Fibroblast of lung (primary cell): Measurements from ENCODE around the gene UNC13D. TPM values are rescaled to one million over a fixed set of nuclear protein-coding genes. Genes with fewer than 3 reads are reported as not detected.

ENCODE experiments used
- DNase-seq, 2 donors: peaks; one replicate each; pipeline versions ENCODE4 v3.0.0 to v3.0.0-alpha.2; 2010; ENCODE audit warnings: low read depth in 2 of 2
- H2AFZ ChIP-seq: 2 replicates; pipeline ENCODE4 v1.5.1; 2012; ENCODE audit warnings: low read length, control low read depth, inconsistent platforms
- H3K27ac ChIP-seq: 2 replicates; pipeline ENCODE4 v1.5.1; 2011; ENCODE audit warnings: low read length, control low read depth; ENCODE audit not compliant: insufficient read depth
- H3K27me3 ChIP-seq: 2 replicates; pipeline ENCODE4 v1.5.1; 2011; ENCODE audit warnings: mild to moderate bottlenecking, low read length; ENCODE audit not compliant: control insufficient read depth, insufficient read depth
- H3K36me3 ChIP-seq: 2 replicates; pipeline ENCODE4 v1.5.1; 2011; ENCODE audit warnings: low read length; ENCODE audit not compliant: control insufficient read depth, insufficient read depth
- H3K4me1 ChIP-seq: 2 replicates; pipeline ENCODE4 v1.5.1; 2011; ENCODE audit warnings: low read length; ENCODE audit not compliant: control insufficient read depth, insufficient read depth; ENCODE audit errors: extremely low read depth
- H3K4me2 ChIP-seq: 2 replicates; pipeline ENCODE4 v1.5.1; 2011; ENCODE audit warnings: low read length, control low read depth; ENCODE audit not compliant: insufficient read depth; ENCODE audit errors: extremely low read depth
- H3K4me3 ChIP-seq, 4 experiments: fragments of 200-600 bp in 1 of 4; sonication (generic) in 1 of 4; replicated peaks in 1 of 4; 2 replicates each; pipeline ENCODE4 v1.5.1; 2011 to 2016; ENCODE audit warnings: low read length in 4 of 4, low read depth in 3 of 4, mild to moderate bottlenecking in 3 of 4, control low read depth in 2 of 4, inconsistent platforms in 1 of 4, mixed read lengths in 1 of 4; ENCODE audit not compliant: insufficient read depth in 1 of 4; ENCODE audit errors: control extremely low read depth in 1 of 4
- H3K79me2 ChIP-seq: 2 replicates; pipeline ENCODE4 v1.5.1; 2012; ENCODE audit warnings: mild to moderate bottlenecking, low read length, inconsistent platforms; ENCODE audit not compliant: control insufficient read depth, insufficient read depth
- H3K9ac ChIP-seq: 2 replicates; pipeline ENCODE4 v1.5.1; 2011; ENCODE audit warnings: mild to moderate bottlenecking, low read length, control low read depth; ENCODE audit not compliant: insufficient read depth
- H3K9me3 ChIP-seq: 2 replicates; pipeline ENCODE4 v1.5.1; 2012; ENCODE audit warnings: low read depth, low read length; ENCODE audit not compliant: control insufficient read depth, insufficient read depth
- H4K20me1 ChIP-seq: 2 replicates; pipeline ENCODE4 v1.5.1; 2011; ENCODE audit warnings: low read length; ENCODE audit not compliant: control insufficient read depth, insufficient read depth; ENCODE audit errors: extremely low read depth
- EZH2 ChIP-seq: IDR thresholded peaks from 2 replicates; pipeline ENCODE4 v1.5.1; 2012; ENCODE audit warnings: low read length, control low read depth, mild to moderate bottlenecking; ENCODE audit errors: missing control alignments
- polyA plus RNA-seq, 2 donors: library from polyadenylated mRNA; depleted of rRNA in 1 of 2; stranded (reverse) in 1 of 2; unstranded in 1 of 2; fragments of >200 nt; gene quantifications; 2 replicates each; pipeline ENCODE4 v1.2.1, GENCODE V29; 2011 to 2012; ENCODE audit warnings: missing spikeins in 1 of 2
- total RNA-seq: library from RNA; depleted of rRNA; stranded (reverse); fragments of >200 nt; gene quantifications from 2 replicates; pipeline ENCODE4 v1.2.1, GENCODE V29; 2014
- TF ChIP-seq, protein P1 (sequence below), 2 donors: IDR thresholded peaks in 1 of 2; conservative IDR thresholded peaks in 1 of 2; 1 replicate in 1 of 2; 2 replicates in 1 of 2; pipeline ENCODE4 v1.5.1; 2011 to 2012; ENCODE audit warnings: low read length in 2 of 2, control low read depth in 1 of 2, inconsistent platforms in 1 of 2, low read depth in 1 of 2, mild to moderate bottlenecking in 1 of 2

The UNC13D gene
- total and polyA plus RNA-seq, 2 donors (not counting 1 experiment from before 2014, with no cell fraction given): 0.22 to 1.5 TPM

DNA sequence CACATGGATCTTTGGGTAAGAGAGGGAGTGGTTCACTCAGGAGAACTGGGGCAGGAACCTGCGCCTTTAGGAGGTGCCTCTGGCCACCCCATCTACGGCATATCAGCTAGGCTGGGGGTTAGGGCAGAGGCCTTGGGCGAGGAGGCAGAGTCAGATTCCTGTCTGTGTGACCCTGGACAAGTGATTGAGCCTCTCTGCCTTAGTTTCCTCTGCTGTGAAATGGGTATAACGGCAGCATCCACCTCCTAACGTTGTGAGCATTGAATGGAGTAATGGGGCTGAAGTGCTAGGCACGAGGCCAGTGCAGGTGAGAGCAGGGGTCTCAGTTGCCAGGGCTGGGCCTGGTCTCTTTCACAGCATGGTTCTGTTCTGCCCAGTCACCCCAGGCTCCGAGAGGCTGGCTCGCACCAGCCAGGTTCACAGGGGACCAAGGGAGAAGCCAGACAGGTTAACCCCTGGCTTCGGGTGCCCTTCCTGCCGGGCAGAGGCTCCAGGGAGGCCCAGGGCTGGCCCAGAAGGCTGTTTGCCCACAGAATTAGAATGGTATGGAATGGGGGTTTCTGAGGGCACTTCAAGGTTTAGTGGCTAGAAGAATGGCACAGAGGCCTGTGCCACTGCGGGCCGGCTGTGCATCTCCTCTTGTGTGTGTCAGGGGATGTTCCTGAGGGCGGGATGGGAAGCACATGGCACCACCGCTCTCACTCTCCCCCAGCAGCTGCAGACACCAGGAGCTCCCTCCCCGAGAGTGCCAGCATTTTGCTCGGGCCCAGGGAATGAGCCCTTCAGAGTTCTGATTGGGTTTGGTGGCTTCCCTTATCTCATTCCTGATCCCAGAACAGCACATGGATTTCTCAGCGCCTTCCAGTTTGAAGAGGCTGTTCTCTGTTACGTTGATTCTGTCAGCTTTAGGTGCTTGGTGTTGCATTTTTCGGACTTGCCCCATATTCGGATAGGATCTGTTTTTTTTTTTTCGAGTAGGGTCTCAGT is 23.8 kb downstream of the UNC13D start:
- no peaks in the 10 kb centered on the region for H3K27me3 ChIP-seq
- TF ChIP-seq EZH2: no peak
- TF ChIP-seq, protein P1, sequence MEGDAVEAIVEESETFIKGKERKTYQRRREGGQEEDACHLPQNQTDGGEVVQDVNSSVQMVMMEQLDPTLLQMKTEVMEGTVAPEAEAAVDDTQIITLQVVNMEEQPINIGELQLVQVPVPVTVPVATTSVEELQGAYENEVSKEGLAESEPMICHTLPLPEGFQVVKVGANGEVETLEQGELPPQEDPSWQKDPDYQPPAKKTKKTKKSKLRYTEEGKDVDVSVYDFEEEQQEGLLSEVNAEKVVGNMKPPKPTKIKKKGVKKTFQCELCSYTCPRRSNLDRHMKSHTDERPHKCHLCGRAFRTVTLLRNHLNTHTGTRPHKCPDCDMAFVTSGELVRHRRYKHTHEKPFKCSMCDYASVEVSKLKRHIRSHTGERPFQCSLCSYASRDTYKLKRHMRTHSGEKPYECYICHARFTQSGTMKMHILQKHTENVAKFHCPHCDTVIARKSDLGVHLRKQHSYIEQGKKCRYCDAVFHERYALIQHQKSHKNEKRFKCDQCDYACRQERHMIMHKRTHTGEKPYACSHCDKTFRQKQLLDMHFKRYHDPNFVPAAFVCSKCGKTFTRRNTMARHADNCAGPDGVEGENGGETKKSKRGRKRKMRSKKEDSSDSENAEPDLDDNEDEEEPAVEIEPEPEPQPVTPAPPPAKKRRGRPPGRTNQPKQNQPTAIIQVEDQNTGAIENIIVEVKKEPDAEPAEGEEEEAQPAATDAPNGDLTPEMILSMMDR (conservative IDR thresholded peaks at IDR 0.05 in 1 of 2, IDR thresholded peaks at IDR 0.05 in 1 of 2; ENCODE audit: low read depth in 1 of 2, low read length in 2 of 2): no peak
- no peaks in the 10 kb centered on the region for H4K20me1 ChIP-seq
- H3K79me2 ChIP-seq: no peaks in the 10 kb centered on the region
- H3K9me3 ChIP-seq: no peaks in the 10 kb centered on the region
- no peak overlapping the region for H3K9ac ChIP-seq
- no peak for DNase-seq
- H3K4me3 ChIP-seq: no peak overlapping the region
- no peaks in the 10 kb centered on the region for H3K4me1 ChIP-seq
- no peak overlapping the region for H3K27ac ChIP-seq
- no peak overlapping the region for H3K4me2 ChIP-seq
- peaks cover 17% of the 10 kb centered on the region for H3K36me3 ChIP-seq
- no peak overlapping the region for H2AFZ ChIP-seq

GRCh38 chr17:75819678-75820077 is 24.5 kb downstream of the UNC13D start:
- Histone ChIP-seq H3K27ac (no peak overlapping the region), H3K4me1 (no peaks in the 10 kb centered on the region), H3K79me2 (no peaks in the 10 kb centered on the region), H3K36me3 (peaks cover 20% of the 10 kb centered on the region), H2AFZ (no peak overlapping the region), H3K9me3 (no peaks in the 10 kb centered on the region), H3K27me3 (no peaks in the 10 kb centered on the region), H3K4me3 (no peak overlapping the region), H3K9ac (no peak overlapping the region), H4K20me1 (no peaks in the 10 kb centered on the region), H3K4me2 (no peak overlapping the region)
- no peak for DNase-seq
- TF ChIP-seq, protein P1 (conservative IDR thresholded peaks at IDR 0.05 in 1 of 2, IDR thresholded peaks at IDR 0.05 in 1 of 2; ENCODE audit: low read depth in 1 of 2, low read length in 2 of 2): no peak
- no peak for TF ChIP-seq EZH2

GRCh38 chr17:75819116-75819515 is 25.1 kb downstream of the UNC13D start:
- no peaks in the 10 kb centered on the region for H3K9me3 ChIP-seq
- no peak overlapping the region for H3K4me3 ChIP-seq
- TF ChIP-seq, protein P1 (conservative IDR thresholded peaks at IDR 0.05 in 1 of 2, IDR thresholded peaks at IDR 0.05 in 1 of 2; ENCODE audit: low read depth in 1 of 2, low read length in 2 of 2): no peak
- no peak for TF ChIP-seq EZH2
- H2AFZ ChIP-seq: no peak overlapping the region
- H3K4me1 ChIP-seq: no peaks in the 10 kb centered on the region
- H3K27me3 ChIP-seq: no peaks in the 10 kb centered on the region
- peaks cover 22% of the 10 kb centered on the region for H3K36me3 ChIP-seq
- H4K20me1 ChIP-seq: no peaks in the 10 kb centered on the region
- no peak overlapping the region for H3K9ac ChIP-seq
- H3K27ac ChIP-seq: no peak overlapping the region
- no peak for DNase-seq
- no peaks in the 10 kb centered on the region for H3K79me2 ChIP-seq
- no peak overlapping the region for H3K4me2 ChIP-seq
